GM12878 (cell line): Measurements from ENCODE around the gene TPRA1. TPM values are rescaled to one million over a fixed set of nuclear protein-coding genes. Genes with fewer than 3 reads are reported as not detected.

ENCODE experiments used
- ATAC-seq: fragments of 200-7000 bp; cut with Tn5 transposase; 3 replicates; pipeline ENCODE4 v1.9.1; 2020; ENCODE audit warnings: mild to moderate bottlenecking, moderate library complexity
- BruUV-seq: library from RNA; stranded (reverse); fragments of 400-500 nt; replicated peaks from 2 replicates; lab custom pipeline; 2021; lab: Mats Ljungman, UMichigan
- CTCF ChIA-PET: fragments of 300-600 bp; sonication (Branson Sonifier 250); formaldehyde crosslinking; extraction: SDS; loops from one replicate; lab custom pipeline; 2021; ENCODE audit warnings: inconsistent platforms; lab: Yijun Ruan, JAX
- POLR2A ChIA-PET: fragments of 350-600 bp; formaldehyde crosslinking; extraction: SDS; loops from one replicate; lab custom pipeline; 2021; ENCODE audit warnings: inconsistent platforms; lab: Charles Lee
- RAD21 ChIA-PET: fragments of 300-600 bp; sonication (Branson Sonifier 250); formaldehyde crosslinking; loops from one replicate; lab custom pipeline; 2023; ENCODE audit warnings: antibody characterized with exemption; ENCODE audit not compliant: unreplicated experiment; lab: Charles Lee
- SMC1A ChIA-PET: fragments of 300-600 bp; sonication (Branson Sonifier 250); formaldehyde crosslinking; loops from one replicate; lab custom pipeline; 2023; ENCODE audit not compliant: unreplicated experiment, uncharacterized antibody; lab: Charles Lee
- DNase-seq: peaks from one replicate; pipeline ENCODE4 v3.0.0-alpha.2; 2011; ENCODE audit warnings: low read depth, low spot score
- FAIRE-seq: peaks from 3 replicates; lab custom pipeline; 2011; peaks lifted over from hg19 to GRCh38; lab: Jason Lieb, UNC
- H2AFZ ChIP-seq: 2 replicates; pipeline ENCODE4 v1.6.0; 2011; ENCODE audit warnings: low read depth, low read length, control low read depth; ENCODE audit not compliant: control insufficient read depth
- H3K27ac ChIP-seq: 2 replicates; pipeline ENCODE4 v1.5.1; 2011; ENCODE audit warnings: control low read depth; ENCODE audit not compliant: control insufficient read depth, insufficient read depth
- H3K27me3 ChIP-seq, 2 experiments: replicated peaks in 1 of 2; 2 replicates each; pipeline versions ENCODE4 v1.6.0 to v1.6.1; 2011; ENCODE audit warnings: low read length in 1 of 2; ENCODE audit not compliant: control insufficient read depth in 2 of 2, insufficient read depth in 2 of 2
- H3K36me3 ChIP-seq, 2 experiments: 2 replicates each; pipeline ENCODE4 v1.5.1; 2011; ENCODE audit warnings: low read length in 1 of 2; ENCODE audit not compliant: control insufficient read depth in 2 of 2, insufficient read depth in 2 of 2
- H3K4me1 ChIP-seq: 2 replicates; pipeline ENCODE4 v1.6.1; 2011; ENCODE audit warnings: mild to moderate bottlenecking, low read length, moderate library complexity, mixed read lengths; ENCODE audit not compliant: control insufficient read depth, insufficient read depth
- H3K4me2 ChIP-seq: 2 replicates; pipeline ENCODE4 v1.6.0; 2011; ENCODE audit warnings: control low read depth; ENCODE audit not compliant: control insufficient read depth, insufficient read depth
- H3K4me3 ChIP-seq: fragments of 200-600 bp; sonication (generic); 2 replicates; pipeline ENCODE4 v1.5.1; 2016
- H3K79me2 ChIP-seq: 2 replicates; pipeline ENCODE4 v1.6.0; 2011; ENCODE audit warnings: low read length; ENCODE audit not compliant: control insufficient read depth, insufficient read depth
- H3K9ac ChIP-seq: 2 replicates; pipeline ENCODE4 v1.8.0; 2011; ENCODE audit warnings: low read length, control low read depth, mixed read lengths; ENCODE audit not compliant: control insufficient read depth, insufficient read depth
- H3K9me3 ChIP-seq: replicated peaks from 3 replicates; pipeline ENCODE4 v1.5.1; 2011; ENCODE audit warnings: mild to moderate bottlenecking, low read length; ENCODE audit not compliant: control insufficient read depth, insufficient read depth
- H4K20me1 ChIP-seq: 2 replicates; pipeline ENCODE4 v1.6.0; 2011; ENCODE audit not compliant: control insufficient read depth, insufficient read depth
- ASH2L ChIP-seq: fragments of 300-600, 200-600 bp; sonication (generic); IDR thresholded peaks from 2 replicates; pipeline ENCODE4 v1.6.1; 2017; ENCODE audit warnings: low read depth, mild to moderate bottlenecking, borderline replicate concordance
- BMI1 ChIP-seq: fragments of 450-650 bp; IDR thresholded peaks from 2 replicates; pipeline ENCODE4 v1.6.1; 2016; ENCODE audit warnings: mild to moderate bottlenecking, moderate library complexity, borderline replicate concordance
- CBX5 ChIP-seq: sonication (generic); IDR thresholded peaks from 2 replicates; pipeline ENCODE4 v1.6.1; 2016; ENCODE audit warnings: low read depth, moderate library complexity, mild to moderate bottlenecking, inconsistent platforms
- CREM ChIP-seq: IDR thresholded peaks from 2 replicates; pipeline ENCODE4 v1.6.1; 2014; ENCODE audit warnings: antibody characterized with exemption, low read depth
- HDAC6 ChIP-seq: fragments of 200-600 bp; sonication (generic); IDR thresholded peaks from one replicate; pipeline ENCODE4 v1.8.0; 2017; ENCODE audit warnings: antibody characterized with exemption; ENCODE audit not compliant: unreplicated experiment
- MEF2B ChIP-seq: fragments of 450-650 bp; IDR thresholded peaks from 2 replicates; pipeline ENCODE4 v1.6.1; 2018; ENCODE audit warnings: mild to moderate bottlenecking, moderate library complexity; ENCODE audit not compliant: partially characterized antibody, poor library complexity, severe bottlenecking
- NKRF ChIP-seq: fragments of 450-650 bp; conservative IDR thresholded peaks from 2 replicates; pipeline ENCODE4 v1.6.1; 2017; ENCODE audit warnings: mild to moderate bottlenecking, moderate library complexity
- NR2F1 ChIP-seq: fragments of 450-650 bp; conservative IDR thresholded peaks from 2 replicates; pipeline ENCODE4 v1.6.1; 2017; ENCODE audit warnings: mild to moderate bottlenecking
- POLR2AphosphoS5 ChIP-seq: IDR thresholded peaks from 2 replicates; pipeline ENCODE4 v1.6.1; 2011; ENCODE audit warnings: mild to moderate bottlenecking, low read length, inconsistent platforms
- RCOR1 ChIP-seq: conservative IDR thresholded peaks from 2 replicates; pipeline ENCODE4 v1.6.1; 2012; ENCODE audit warnings: low read depth, low read length, improper control_type of control experiment
- RELA ChIP-seq: fragments of 450-650 bp; IDR thresholded peaks from 2 replicates; pipeline ENCODE4 v1.8.0; 2014; ENCODE audit warnings: borderline replicate concordance; ENCODE audit not compliant: partially characterized antibody
- SUZ12 ChIP-seq: fragments of 200-600 bp; sonication (generic); IDR thresholded peaks from one replicate; pipeline ENCODE4 v1.6.1; 2018; ENCODE audit warnings: antibody characterized with exemption, mild to moderate bottlenecking; ENCODE audit not compliant: unreplicated experiment
- TCF3 ChIP-seq: IDR thresholded peaks from 2 replicates; pipeline ENCODE4 v1.6.1; 2012; ENCODE audit warnings: low read depth, mild to moderate bottlenecking, low read length, borderline replicate concordance; ENCODE audit not compliant: insufficient read depth
- ZBTB11 ChIP-seq: fragments of 450-650 bp; formaldehyde crosslinking; IDR thresholded peaks from 2 replicates; pipeline ENCODE4 v1.5.0; 2022; ENCODE audit warnings: mild to moderate bottlenecking, missing genetic modification characterization
- ZSCAN29 ChIP-seq: fragments of 450-650 bp; IDR thresholded peaks from 2 replicates; pipeline ENCODE4 v1.6.1; 2017; ENCODE audit warnings: mild to moderate bottlenecking, moderate library complexity
- WGBS: methylation state at CpG from one replicate; pipeline ENCODE4 v1.1.6; 2016; ENCODE audit warnings: low lambda C conversion rate; ENCODE audit not compliant: insufficient replicate concordance, insufficient coverage; ENCODE audit errors: missing lambda C conversion rate; 5-methylcytosine and 5-hydroxymethylcytosine counted together
- in situ Hi-C: fragments of 300-500 bp; cut with MboI; formaldehyde crosslinking; loops from 9 replicates; pipeline ENCODE4 v1.14.3; 2018; ENCODE audit warnings: mixed read lengths
- intact Hi-C: fragments of 100-400 bp; cut with micrococcal nuclease; formaldehyde crosslinking; loops from one replicate; pipeline ENCODE4 v1.14.2; 2022; ENCODE audit not compliant: unreplicated experiment
- polyA plus RNA-seq, 11 experiments: library from polyadenylated mRNA; depleted of rRNA in 4 of 11; unstranded in 6 of 11; stranded (reverse) in 5 of 11; fragments of >200 nt; fragmentation: Nextera tagmentation in 4 of 11; fragmentation: Illumina TruSeq in 1 of 11; extraction: Ambion mirVana in 4 of 11; extraction: Trizol in 1 of 11; gene quantifications; 1 replicate in 1 of 11; 2 replicates in 10 of 11; pipeline versions ENCODE4 v1.2.1 to v1.2.3, GENCODE V29; 2011 to 2016; ENCODE audit warnings: inconsistent platforms in 2 of 11, missing spikeins in 2 of 11, low read depth in 1 of 11
- total RNA-seq, 4 experiments: library from RNA; depleted of rRNA in 3 of 4; stranded (reverse); fragments of >200 nt in 3 of 4; fragmentation: Illumina TruSeq in 1 of 4; extraction: Trizol in 1 of 4; gene quantifications; 2 replicates each; pipeline versions ENCODE4 v1.2.1 to v1.2.3, GENCODE V29; 2013 to 2021

TPRA1 gene
- total and polyA plus RNA-seq, 10 of the 15 experiments (the other 5 are each of a cell fraction or from before 2014, with no cell fraction given) = 1.8 to 39.6 (median 26.6) TPM

- TF ChIP-seq ZBTB11 (no peak), CBX5 (no peak), ZSCAN29 (no peak), CREM (no peak), HDAC6 (no peak), BMI1 (no peak), SUZ12 (no peak), TCF3 (no peak)
These were observed 4.8 kb upstream of the TPRA1 start (continued) for GRCh38 chr3:127595303-127595702.

GRCh38 chr3:127593178-127593577, 2.6 kb upstream of the TPRA1 start:
- ChIA-PET RAD21 (no interaction called here), SMC1A (interaction anchor here (1.0 kb wide), 1 partner anchor 158 kb away, joined by 3 read pairs; no protein-coding TSS in a partner anchor), POLR2A (interaction anchor here (0.6 kb wide), 1 partner anchor 12 kb away, joined by 3 read pairs; no protein-coding TSS in a partner anchor), CTCF (interaction anchor here (0.6 to 1.1 kb wide), 2 partner anchors 9 to 18 kb away, joined by 3 to 4 read pairs; no protein-coding TSS in a partner anchor)
- no peak overlapping the region for H3K9ac ChIP-seq
- H3K27ac ChIP-seq = no peak overlapping the region
- peaks cover 23% of the 10 kb centered on the region for H3K4me1 ChIP-seq
- H3K4me3 ChIP-seq = no peak overlapping the region
- FAIRE-seq (no peak), ATAC-seq (no peak), DNase-seq (no peak)
- H3K79me2 ChIP-seq = peaks cover 28% of the 10 kb centered on the region
- H3K27me3 ChIP-seq = no peaks in the 10 kb centered on the region
- no peaks in the 10 kb centered on the region for H3K9me3 ChIP-seq
- H3K4me2 ChIP-seq = no peak overlapping the region
- H3K36me3 ChIP-seq = no peaks in the 10 kb centered on the region
- no TSS peak for BruUV-seq
- in situ Hi-C loops = no loop called here
- WGBS = 99% methylated on average over 5 of the region's 5 CpGs
- no peaks in the 10 kb centered on the region for H4K20me1 ChIP-seq
- intact Hi-C loops = loop anchor here (5.0 kb wide), 1 partner anchor 229 kb away; the partner anchor contains the start of gene MGLL
- H2AFZ ChIP-seq = no peak overlapping the region
- no peak for TF ChIP-seq MEF2B
- TF ChIP-seq NKRF = no peak
- no peak for TF ChIP-seq NR2F1
- TF ChIP-seq ZBTB11 = no peak
- TF ChIP-seq ASH2L = no peak
- TF ChIP-seq POLR2AphosphoS5 = no peak
- no peak for TF ChIP-seq RELA
- TF ChIP-seq RCOR1 = no peak
